ENCODE data around the gene TSPYL6.

GRCh38 chr2:54208364-54209240 is 47.4 kb downstream of the TSPYL6 start:
- TF ChIP-seq YY1 (IDR thresholded peaks at IDR 0.05; ENCODE audit: insufficient read depth, insufficient read length): no peak
- no peak for TF ChIP-seq SUZ12 (IDR thresholded peaks at IDR 0.05; ENCODE audit: extremely low read depth, insufficient read depth, insufficient read length)
- no peak for TF ChIP-seq ZNF274 (IDR thresholded peaks at IDR 0.05; ENCODE audit: low read depth, low read length)
